ENCODE results near the gene MISP.
"Not testable (repeated sequence)": the region's sequence is repeated elsewhere in the genome, so short reads cannot be mapped to it uniquely, and the experiment has no call there.

MISP gene

GRCh38 chr19:737591-738093 lies 13.3 kb upstream of the MISP start:
- no peaks in the 10 kb centered on the region for H3K9me3 Mint-ChIP-seq
- H3K36me3 Mint-ChIP-seq: no peaks in the 10 kb centered on the region
- H3K4me3 Mint-ChIP-seq: no peak overlapping the region
- peaks cover 9% of the 10 kb centered on the region for H3K4me1 Mint-ChIP-seq
- no peak overlapping the region for H3K27ac Mint-ChIP-seq
- H3K27me3 Mint-ChIP-seq: no peaks in the 10 kb centered on the region

- Mint-ChIP-seq H3K27ac (no peak overlapping the region), H3K27me3 (no peaks in the 10 kb centered on the region)
These were observed 12.3 kb upstream of the MISP start for GRCh38 chr19:738509-739128.

GRCh38 chr19:739998-740715 lies 10.8 kb upstream of the MISP start:
- Mint-ChIP-seq H3K27ac (no peak overlapping the region), H3K27me3 (no peaks in the 10 kb centered on the region), H3K4me3 (no peak overlapping the region), H3K9me3 (no peaks in the 10 kb centered on the region), H3K4me1 (no peaks in the 10 kb centered on the region), H3K36me3 (no peaks in the 10 kb centered on the region)

More at GRCh38 chr19:738509-739128, 12.3 kb upstream of the MISP start:
- no peaks in the 10 kb centered on the region for H3K9me3 Mint-ChIP-seq
- H3K4me3 Mint-ChIP-seq: no peak overlapping the region
- peaks cover 5% of the 10 kb centered on the region for H3K4me1 Mint-ChIP-seq
- no peaks in the 10 kb centered on the region for H3K36me3 Mint-ChIP-seq

GRCh38 chr19:740816-741505 lies 10.0 kb upstream of the MISP start:
- H3K27me3 Mint-ChIP-seq, H3K4me3 Mint-ChIP-seq, H3K36me3 Mint-ChIP-seq, H3K9me3 Mint-ChIP-seq, H3K27ac Mint-ChIP-seq, H3K4me1 Mint-ChIP-seq: not testable (repeated sequence)

GRCh38 chr19:741506-742131 lies 9.3 kb upstream of the MISP start:
- no peak overlapping the region for H3K27ac Mint-ChIP-seq
- H3K27me3 Mint-ChIP-seq: no peaks in the 10 kb centered on the region
- H3K4me1 Mint-ChIP-seq: no peaks in the 10 kb centered on the region
- no peaks in the 10 kb centered on the region for H3K9me3 Mint-ChIP-seq
- H3K4me3 Mint-ChIP-seq: no peak overlapping the region
- H3K36me3 Mint-ChIP-seq: no peaks in the 10 kb centered on the region

GRCh38 chr19:742540-743075 lies 8.3 kb upstream of the MISP start:
- Mint-ChIP-seq H3K27me3 (no peaks in the 10 kb centered on the region), H3K36me3 (no peaks in the 10 kb centered on the region), H3K4me3 (no peak overlapping the region), H3K27ac (no peak overlapping the region), H3K9me3 (no peaks in the 10 kb centered on the region), H3K4me1 (no peaks in the 10 kb centered on the region)

GRCh38 chr19:743168-743687 lies 7.7 kb upstream of the MISP start:
- H3K9me3 Mint-ChIP-seq: no peaks in the 10 kb centered on the region
- no peak overlapping the region for H3K27ac Mint-ChIP-seq
- no peaks in the 10 kb centered on the region for H3K27me3 Mint-ChIP-seq
- H3K4me3 Mint-ChIP-seq: no peak overlapping the region
- no peaks in the 10 kb centered on the region for H3K36me3 Mint-ChIP-seq
- no peaks in the 10 kb centered on the region for H3K4me1 Mint-ChIP-seq

- not testable (repeated sequence) for H3K4me1 Mint-ChIP-seq, H3K27ac Mint-ChIP-seq, H3K36me3 Mint-ChIP-seq, H3K27me3 Mint-ChIP-seq, H3K4me3 Mint-ChIP-seq, H3K9me3 Mint-ChIP-seq
These were observed 5.8 kb upstream of the MISP start for GRCh38 chr19:745138-745537.

- Mint-ChIP-seq H3K36me3 (no peaks in the 10 kb centered on the region), H3K27me3 (no peaks in the 10 kb centered on the region), H3K4me3 (no peak overlapping the region), H3K9me3 (no peaks in the 10 kb centered on the region), H3K27ac (no peak overlapping the region), H3K4me1 (no peaks in the 10 kb centered on the region)
These were observed 4.6 kb upstream of the MISP start for GRCh38 chr19:746208-746819.

- no peaks in the 10 kb centered on the region for H3K4me1 Mint-ChIP-seq
- no peak overlapping the region for H3K27ac Mint-ChIP-seq
- no peak overlapping the region for H3K4me3 Mint-ChIP-seq
- no peaks in the 10 kb centered on the region for H3K9me3 Mint-ChIP-seq
- H3K36me3 Mint-ChIP-seq: no peaks in the 10 kb centered on the region
- H3K27me3 Mint-ChIP-seq: no peaks in the 10 kb centered on the region
These were observed 4.0 kb upstream of the MISP start for GRCh38 chr19:746956-747355.

- Mint-ChIP-seq H3K27me3 (no peaks in the 10 kb centered on the region), H3K4me1 (no peaks in the 10 kb centered on the region)
These were observed 3.3 kb upstream of the MISP start for GRCh38 chr19:747432-748273.

GRCh38 chr19:748274-748598 lies 2.7 kb upstream of the MISP start:
- H3K4me3 Mint-ChIP-seq: no peak overlapping the region
- H3K4me1 Mint-ChIP-seq: no peaks in the 10 kb centered on the region
- H3K27ac Mint-ChIP-seq: no peak overlapping the region
- H3K9me3 Mint-ChIP-seq: no peaks in the 10 kb centered on the region
- no peaks in the 10 kb centered on the region for H3K36me3 Mint-ChIP-seq
- H3K27me3 Mint-ChIP-seq: no peaks in the 10 kb centered on the region

More at GRCh38 chr19:747432-748273, 3.3 kb upstream of the MISP start:
- no peak overlapping the region for H3K27ac Mint-ChIP-seq
- no peak overlapping the region for H3K4me3 Mint-ChIP-seq
- H3K9me3 Mint-ChIP-seq: no peaks in the 10 kb centered on the region
- H3K36me3 Mint-ChIP-seq: no peaks in the 10 kb centered on the region

- no peaks in the 10 kb centered on the region for H3K27me3 Mint-ChIP-seq
- no peaks in the 10 kb centered on the region for H3K36me3 Mint-ChIP-seq
- no peak overlapping the region for H3K27ac Mint-ChIP-seq
- no peaks in the 10 kb centered on the region for H3K9me3 Mint-ChIP-seq
- H3K4me3 Mint-ChIP-seq: no peak overlapping the region
- no peaks in the 10 kb centered on the region for H3K4me1 Mint-ChIP-seq
These were observed 1.1 kb upstream of the MISP start for GRCh38 chr19:749811-750210.

GRCh38 chr19:751501-752341 lies 809 bp downstream of the MISP start:
- Mint-ChIP-seq H3K27me3 (no peaks in the 10 kb centered on the region), H3K9me3 (no peaks in the 10 kb centered on the region), H3K4me1 (no peaks in the 10 kb centered on the region)

More at GRCh38 chr19:751501-752341, 809 bp downstream of the MISP start:
- no peaks in the 10 kb centered on the region for H3K36me3 Mint-ChIP-seq
- H3K27ac Mint-ChIP-seq: no peak overlapping the region
- no peak overlapping the region for H3K4me3 Mint-ChIP-seq

Data from activated naive CD4-positive, alpha-beta T cell treated with anti-CD3 and anti-CD28 coated beads, Interleukin-2, amount 50 U/mL, for 24 hours (primary cell).